Naive thymus-derived CD4-positive, alpha-beta T cell (primary cell): ENCODE results near the gene POLE3. TPM values are rescaled to one million over a fixed set of nuclear protein-coding genes. Genes with fewer than 3 reads are reported as not detected.

Experiments used
- ATAC-seq: fragments of 150-1000 bp; cut with Tn5 transposase; 2 replicates; pipeline ENCODE4 v1.10.0; 2021; ENCODE audit warnings: mild to moderate bottlenecking, moderate library complexity
- CTCF ChIA-PET: fragments of 350-600 bp; sonication (Branson Sonifier 250); formaldehyde crosslinking; loops from one replicate; lab custom pipeline; 2021; ENCODE audit warnings: antibody characterized with exemption; lab: Charles Lee
- POLR2A ChIA-PET: fragments of 350-600 bp; sonication (Branson Sonifier 250); formaldehyde crosslinking; loops from one replicate; lab custom pipeline; 2021; ENCODE audit warnings: antibody characterized with exemption, inconsistent platforms; lab: Charles Lee
- DNase-seq, 9 donors: peaks; one replicate each; pipeline versions ENCODE4 v3.0.0 to v3.0.0-alpha.2; 2020 to 2022; ENCODE audit warnings: mixed read lengths in 1 of 9
- H3K27ac ChIP-seq: one replicate; pipeline ENCODE4 v1.7.0; 2013; ENCODE audit warnings: mild to moderate bottlenecking, low read depth, low read length, moderate library complexity
- H3K27me3 ChIP-seq, 2 donors: one replicate each; pipeline ENCODE4 v1.7.0; 2013; ENCODE audit warnings: low read length in 2 of 2, mild to moderate bottlenecking in 2 of 2, moderate library complexity in 2 of 2; ENCODE audit not compliant: control insufficient read depth in 2 of 2, insufficient read depth in 2 of 2
- H3K36me3 ChIP-seq, 3 experiments: 1 replicate in 2 of 3; 2 replicates in 1 of 3; pipeline ENCODE4 v1.7.0; 2013; ENCODE audit warnings: low read length in 3 of 3, mild to moderate bottlenecking in 3 of 3, moderate library complexity in 1 of 3; ENCODE audit not compliant: insufficient read depth in 3 of 3, control insufficient read depth in 2 of 3
- H3K4me1 ChIP-seq, 2 donors: one replicate each; pipeline ENCODE4 v1.7.0; 2013; ENCODE audit warnings: low read length in 2 of 2, mild to moderate bottlenecking in 2 of 2, moderate library complexity in 1 of 2; ENCODE audit not compliant: control insufficient read depth in 2 of 2, insufficient read depth in 2 of 2
- H3K4me3 ChIP-seq: 2 replicates; pipeline ENCODE4 v1.7.0; 2013; ENCODE audit warnings: mild to moderate bottlenecking, low read length
- H3K9me3 ChIP-seq, 3 experiments: 1 replicate in 2 of 3; 2 replicates in 1 of 3; pipeline ENCODE4 v1.7.0; 2013; ENCODE audit warnings: low read length in 3 of 3; ENCODE audit not compliant: control insufficient read depth in 2 of 3
- H3K27ac Mint-ChIP-seq, 9 donors: one replicate each; pipeline ENCODE4 v1.8.0; 2020 to 2022; ENCODE audit warnings: mixed read lengths in 9 of 9, mild to moderate bottlenecking in 8 of 9, moderate library complexity in 5 of 9, inconsistent platforms in 2 of 9
- H3K27me3 Mint-ChIP-seq, 5 donors: one replicate each; pipeline ENCODE4 v1.8.0; 2021 to 2022; ENCODE audit warnings: mixed read lengths in 5 of 5, mild to moderate bottlenecking in 1 of 5
- H3K36me3 Mint-ChIP-seq, 5 donors: one replicate each; pipeline ENCODE4 v1.8.0; 2020 to 2022; ENCODE audit warnings: mixed read lengths in 5 of 5, mild to moderate bottlenecking in 3 of 5, inconsistent platforms in 1 of 5
- H3K4me1 Mint-ChIP-seq, 7 donors: one replicate each; pipeline ENCODE4 v1.8.0; 2020 to 2022; ENCODE audit warnings: mixed read lengths in 7 of 7, mild to moderate bottlenecking in 3 of 7, inconsistent platforms in 1 of 7
- H3K4me3 Mint-ChIP-seq, 10 donors: one replicate each; pipeline ENCODE4 v1.8.0; 2020 to 2022; ENCODE audit warnings: mild to moderate bottlenecking in 10 of 10, mixed read lengths in 10 of 10, moderate library complexity in 6 of 10, inconsistent platforms in 2 of 10
- H3K9me3 Mint-ChIP-seq, 11 donors: one replicate each; pipeline ENCODE4 v1.8.0; 2020 to 2022; ENCODE audit warnings: mixed read lengths in 11 of 11, mild to moderate bottlenecking in 4 of 11, inconsistent platforms in 1 of 11, moderate library complexity in 1 of 11
- intact Hi-C, 2 donors: fragments of 100-400 bp; cut with micrococcal nuclease; formaldehyde crosslinking; loops; one replicate each; pipeline ENCODE4 v1.15.1; 2023
- polyA plus RNA-seq, 2 donors: library from polyadenylated mRNA; unstranded; fragments of 300-500 nt; fragmentation: Illumina TruSeq; gene quantifications; one replicate each; pipeline ENCODE4 v1.2.3, GENCODE V29; 2021
- total RNA-seq, 6 experiments: library from RNA in 5 of 6; stranded (reverse) in 5 of 6; gene quantifications; 1 replicate in 5 of 6; 2 replicates in 1 of 6; pipeline ENCODE4 v1.2.3 and lab custom pipeline; 2021 to 2026

Gene POLE3, protein sequence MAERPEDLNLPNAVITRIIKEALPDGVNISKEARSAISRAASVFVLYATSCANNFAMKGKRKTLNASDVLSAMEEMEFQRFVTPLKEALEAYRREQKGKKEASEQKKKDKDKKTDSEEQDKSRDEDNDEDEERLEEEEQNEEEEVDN
- total RNA-seq (10 to 100 TPM; 38.6 to 65.3 (median 50.9) TPM), polyA plus RNA-seq (100 to 1,000 TPM; 131 to 139 TPM), total RNA-seq (lab: John Stamatoyannopoulos, UW) (64.3 reads per million, percentile 76 among the genes with 10 or more reads in this experiment)

DNA sequence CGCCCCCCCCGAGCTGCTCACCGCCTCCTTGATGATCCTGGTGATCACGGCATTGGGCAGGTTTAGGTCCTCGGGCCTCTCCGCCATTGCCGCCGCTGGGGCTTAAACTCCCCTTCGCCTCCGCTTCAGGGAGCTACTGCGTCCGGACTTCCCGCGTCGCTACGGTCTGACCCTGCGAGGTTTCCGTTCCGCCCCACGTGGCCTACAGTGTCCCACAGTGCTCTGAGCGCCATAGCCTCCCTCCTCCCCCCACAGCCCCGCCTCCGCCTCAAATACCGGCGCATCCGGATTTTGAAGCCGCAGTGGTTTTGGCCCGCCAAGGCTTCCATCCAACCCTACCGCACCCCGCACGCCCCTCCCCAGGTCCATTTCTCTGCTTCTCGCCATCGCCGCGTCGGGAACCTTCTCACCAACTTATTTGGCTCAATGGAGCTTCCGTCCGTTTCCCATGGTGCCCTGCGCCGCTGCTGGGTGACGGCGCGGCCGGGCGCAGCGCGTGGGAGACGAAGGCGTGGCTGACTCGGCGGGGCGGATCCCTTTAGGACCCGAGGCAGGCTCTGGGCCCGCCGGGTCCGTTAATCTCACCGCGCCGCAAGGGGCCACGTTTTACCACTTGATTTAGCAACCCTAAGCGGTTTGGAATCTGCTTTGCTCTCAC lies at the start of gene POLE3, which contains the start of gene C9orf43:
Gene POLE3 (minus strand): TSS at position 469 of the 658 bp plus-strand sequence. CDS start 382 bp downstream, at position 87.
Gene C9orf43 (plus strand): TSS at position 541 of the 658 bp plus-strand sequence. CDS start 2,747 bp downstream, outside the sequence.
- ChIA-PET POLR2A (interaction anchor here (0.6 to 4.8 kb wide), 23 partner anchors 9 to 1164 kb away, joined by 3 to 29 read pairs (median 4); partner anchors contain the start of genes ALAD, CDC26, FKBP15 and HDHD3), CTCF (interaction anchor here (1.0 to 2.0 kb wide), 9 partner anchors 9 to 245 kb away, joined by 3 to 17 read pairs (median 7); partner anchors contain the start of genes ALAD, CDC26 and PRPF4)
- H3K4me1 ChIP-seq, result peaks cover 3 to 9% of the 10 kb centered on the region in 2 donors
- no peaks in the 10 kb centered on the region for H3K9me3 ChIP-seq
- ATAC-seq (peak; percentile 95), DNase-seq (peak; percentile 90 to 98 (median 96))
- H3K27me3 Mint-ChIP-seq, result peaks cover 0 to 2% (median 0%) of the 10 kb centered on the region in 5 donors
- peak within 1 kb of the TSS; percentile 89 for H3K27ac ChIP-seq
- H3K4me3 Mint-ChIP-seq, result peak within 1 kb of the TSS; percentile 94 to 100 (median 98)
- peak within 1 kb of the TSS; percentile 92 for H3K4me3 ChIP-seq
- intact Hi-C loops, result loop anchor here (1.0 to 10.0 kb wide), 21 partner anchors 9 to 1928 kb away; partner anchors contain the start of genes ALAD (in 2 of the 2), CDC26 (in 2 of the 2), FKBP15 (in 2 of the 2) and PRPF4 (in 2 of the 2)
- H3K9me3 Mint-ChIP-seq, result peaks cover 0 to 4% (median 0%) of the 10 kb centered on the region in 11 donors
- no peaks in the 10 kb centered on the region for H3K27me3 ChIP-seq
- peaks cover 0 to 23% (median 17%) of the 10 kb centered on the region in 5 donors for H3K36me3 Mint-ChIP-seq
- H3K36me3 ChIP-seq, result peaks cover 0 to 24% (median 0%) of the 10 kb centered on the region in 3 experiments
- H3K27ac Mint-ChIP-seq, result peak within 1 kb of the TSS; percentile 98 to 100 (median 99)
- H3K4me1 Mint-ChIP-seq, result peaks cover 20 to 42% (median 31%) of the 10 kb centered on the region in 7 donors

DNA sequence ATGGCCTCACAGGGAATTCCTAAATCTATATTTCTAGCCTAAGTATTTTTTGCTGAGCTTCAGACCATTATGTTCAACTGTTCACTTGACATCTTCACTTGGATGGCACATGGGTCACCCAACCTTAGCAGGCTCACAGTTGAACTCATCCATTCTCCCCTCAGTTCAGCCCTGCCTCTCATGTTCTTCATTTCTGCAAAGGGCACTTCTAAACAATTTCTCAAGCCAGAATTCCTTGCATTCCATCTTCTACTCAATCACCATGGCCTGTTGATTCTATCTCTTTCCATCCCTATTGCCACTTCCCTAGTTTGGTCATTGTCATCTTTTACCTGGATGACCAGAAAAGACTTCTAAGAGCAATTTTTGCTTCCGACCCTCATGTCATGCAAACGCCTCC lies 45.8 kb upstream of the POLE3 start:
- Histone ChIP-seq H3K4me1 (no peaks in the 10 kb centered on the region), H3K27me3 (no peaks in the 10 kb centered on the region), H3K4me3 (no peak overlapping the region), H3K27ac (no peak overlapping the region), H3K36me3 (no peaks in the 10 kb centered on the region), H3K9me3 (no peaks in the 10 kb centered on the region)
- ATAC-seq (no peak), DNase-seq (no peak)
- H3K4me3 Mint-ChIP-seq, result no peak overlapping the region
- CTCF ChIA-PET, result no interaction called here
- POLR2A ChIA-PET, result no interaction called here
- H3K4me1 Mint-ChIP-seq, result peaks cover 0 to 13% (median 0%) of the 10 kb centered on the region in 7 donors
- H3K27me3 Mint-ChIP-seq, result no peaks in the 10 kb centered on the region
- intact Hi-C loops, result loop anchor here in 1 of 2 donors (5.0 kb wide), 1 partner anchor 56 kb away; no protein-coding TSS in a partner anchor
- H3K9me3 Mint-ChIP-seq, result no peaks in the 10 kb centered on the region
- H3K27ac Mint-ChIP-seq, result no peak overlapping the region
- H3K36me3 Mint-ChIP-seq, result no peaks in the 10 kb centered on the region

DNA sequence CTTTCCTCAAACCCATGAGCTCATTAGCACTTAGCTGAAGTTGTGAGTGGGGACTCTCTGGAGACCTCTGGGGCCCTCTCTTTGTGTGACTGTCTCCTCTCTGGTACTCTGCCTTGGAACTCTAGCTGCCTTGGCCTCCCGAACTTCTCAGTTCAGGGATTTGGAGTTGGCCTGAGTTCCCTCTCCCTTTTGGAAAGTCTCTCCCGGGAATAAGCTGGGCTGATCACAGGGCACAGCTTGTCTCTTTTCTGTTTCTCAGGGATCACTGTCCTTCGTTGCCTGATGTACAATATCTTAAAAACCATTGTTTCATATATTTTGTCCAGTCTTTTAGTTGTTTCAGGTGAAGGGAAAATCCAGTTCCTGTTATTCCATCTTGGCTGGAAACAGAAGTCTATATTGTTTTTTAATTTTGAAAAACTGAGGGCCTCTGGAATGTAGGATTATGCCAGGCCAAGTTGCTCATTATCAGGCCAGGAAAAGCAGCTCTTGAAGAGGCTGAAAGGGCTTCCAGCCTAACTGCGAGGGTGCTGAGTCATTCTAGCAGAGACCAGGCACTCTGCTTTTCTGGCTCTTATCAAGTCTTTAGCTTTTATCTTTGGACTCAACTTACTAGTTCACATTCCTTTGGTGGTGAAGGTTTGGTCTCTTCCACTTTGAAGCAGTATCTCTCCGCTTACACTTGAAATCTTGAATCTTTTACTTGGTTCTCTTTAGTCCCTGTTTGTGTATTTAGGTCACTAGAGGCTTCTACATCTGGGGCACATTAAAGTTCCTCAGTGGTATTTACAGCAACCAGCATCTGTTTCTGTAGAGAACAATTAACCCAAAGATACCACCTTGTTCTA lies 44.7 kb upstream of the POLE3 start:
- Histone ChIP-seq H3K4me1 (no peaks in the 10 kb centered on the region), H3K9me3 (no peaks in the 10 kb centered on the region), H3K27me3 (no peaks in the 10 kb centered on the region), H3K27ac (no peak overlapping the region), H3K36me3 (no peaks in the 10 kb centered on the region), H3K4me3 (no peak overlapping the region)
- Mint-ChIP-seq H3K4me1 (peaks cover 0 to 17% (median 0%) of the 10 kb centered on the region in 7 donors), H3K9me3 (no peaks in the 10 kb centered on the region), H3K27me3 (no peaks in the 10 kb centered on the region), H3K36me3 (no peaks in the 10 kb centered on the region), H3K4me3 (no peak overlapping the region), H3K27ac (peak overlapping the region in 1 of 9 donors; percentile 59)
- POLR2A ChIA-PET, result no interaction called here
- CTCF ChIA-PET, result interaction anchor here (1.5 to 1.7 kb wide), 2 partner anchors 133 to 200 kb away, joined by 3 to 4 read pairs; no protein-coding TSS in a partner anchor
- ATAC-seq, result no peak
- intact Hi-C loops, result loop anchor here in 1 of 2 donors (5.0 kb wide), 1 partner anchor 57 kb away; no protein-coding TSS in a partner anchor
- no peak for DNase-seq

DNA sequence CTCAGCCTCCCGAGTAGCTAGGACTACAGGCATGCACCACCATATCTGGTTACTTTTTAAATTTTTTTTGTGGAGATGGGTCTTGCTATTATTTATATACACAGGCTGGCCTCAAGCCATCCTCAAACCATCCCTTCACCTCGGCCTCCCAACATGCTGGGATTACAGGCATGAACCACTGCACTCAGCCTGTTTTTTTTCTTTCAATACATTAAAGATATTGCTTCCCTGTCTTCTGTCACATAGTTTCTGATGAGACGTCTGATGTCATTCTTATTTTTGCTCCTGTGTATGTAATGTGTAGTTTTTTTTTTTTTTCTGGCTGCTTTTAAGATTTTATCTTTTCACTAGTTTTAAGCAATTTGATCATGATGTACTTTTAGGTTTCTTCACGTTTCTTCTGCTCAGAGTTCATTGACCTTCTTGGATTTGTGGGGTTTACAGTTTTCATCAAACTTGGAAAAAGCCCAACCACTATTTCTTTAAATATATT lies 41.7 kb upstream of the POLE3 start:
- Histone ChIP-seq H3K9me3 (no peaks in the 10 kb centered on the region), H3K36me3 (no peaks in the 10 kb centered on the region), H3K27ac (no peak overlapping the region), H3K4me1 (no peaks in the 10 kb centered on the region), H3K4me3 (no peak overlapping the region), H3K27me3 (no peaks in the 10 kb centered on the region)
- Mint-ChIP-seq H3K4me1 (peaks cover 0 to 17% (median 0%) of the 10 kb centered on the region in 7 donors), H3K9me3 (no peaks in the 10 kb centered on the region), H3K27ac (no peak overlapping the region), H3K36me3 (no peaks in the 10 kb centered on the region), H3K4me3 (no peak overlapping the region), H3K27me3 (no peaks in the 10 kb centered on the region)
- CTCF ChIA-PET, result interaction anchor here (0.8 to 1.6 kb wide), 3 partner anchors 127 to 205 kb away, joined by 3 to 4 read pairs (median 4); no protein-coding TSS in a partner anchor
- intact Hi-C loops, result no loop called here
- POLR2A ChIA-PET, result no interaction called here
- no peak for ATAC-seq
- no peak for DNase-seq

DNA sequence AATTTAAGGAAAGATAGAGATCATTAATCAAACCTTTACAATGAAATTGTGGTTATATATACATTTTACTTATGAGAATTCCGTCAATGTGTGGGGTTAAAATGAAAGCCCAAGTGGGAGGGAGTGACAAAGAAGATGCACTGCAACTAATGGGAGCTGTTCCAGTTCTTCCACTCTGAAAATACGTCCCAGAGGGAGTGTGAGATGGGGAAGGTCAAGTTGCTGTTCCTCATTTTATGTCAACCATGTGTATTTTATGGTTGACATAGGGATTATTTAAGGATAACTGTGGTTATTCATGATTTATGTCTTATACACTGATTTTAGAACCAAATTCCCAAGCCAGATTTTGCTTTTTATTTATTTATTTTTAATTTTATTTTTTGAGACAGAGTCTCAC lies 38.9 kb upstream of the POLE3 start:
- H3K4me1 Mint-ChIP-seq, result peaks cover 0 to 3% (median 0%) of the 10 kb centered on the region in 7 donors
- no peaks in the 10 kb centered on the region for H3K9me3 Mint-ChIP-seq
- no peak overlapping the region for H3K4me3 ChIP-seq
- H3K27ac ChIP-seq, result no peak overlapping the region
- H3K4me1 ChIP-seq, result no peaks in the 10 kb centered on the region
- H3K36me3 ChIP-seq, result no peaks in the 10 kb centered on the region
- H3K27me3 ChIP-seq, result no peaks in the 10 kb centered on the region
- H3K4me3 Mint-ChIP-seq, result no peak overlapping the region
- ATAC-seq (no peak), DNase-seq (no peak)
- CTCF ChIA-PET, result interaction anchor here (1.6 to 6.6 kb wide), 3 partner anchors 133 to 207 kb away, joined by 4 to 80 read pairs (median 69); no protein-coding TSS in a partner anchor
- POLR2A ChIA-PET, result no interaction called here
- no peaks in the 10 kb centered on the region for H3K27me3 Mint-ChIP-seq
- H3K27ac Mint-ChIP-seq, result no peak overlapping the region
- H3K36me3 Mint-ChIP-seq, result no peaks in the 10 kb centered on the region
- no peaks in the 10 kb centered on the region for H3K9me3 ChIP-seq
- intact Hi-C loops, result no loop called here
